DOHH2 (cell line): ENCODE measurements around the gene MVB12A.

Source experiments
- EZH2phosphoT487 ChIP-seq: fragments of 200-600 bp; sonication (generic); IDR thresholded peaks from 2 replicates; pipeline ENCODE4 v1.6.1; 2017; ENCODE audit warnings: borderline replicate concordance, mild to moderate bottlenecking, antibody characterized with exemption, low read length, moderate library complexity, mixed read lengths
- TF ChIP-seq, protein P1 (sequence below): fragments of 200-600 bp; sonication (generic); IDR thresholded peaks from one replicate; pipeline ENCODE4 v1.5.1; 2014; ENCODE audit warnings: antibody characterized with exemption, mild to moderate bottlenecking, low read depth, low read length; ENCODE audit not compliant: poor library complexity, severe bottlenecking

DNA sequence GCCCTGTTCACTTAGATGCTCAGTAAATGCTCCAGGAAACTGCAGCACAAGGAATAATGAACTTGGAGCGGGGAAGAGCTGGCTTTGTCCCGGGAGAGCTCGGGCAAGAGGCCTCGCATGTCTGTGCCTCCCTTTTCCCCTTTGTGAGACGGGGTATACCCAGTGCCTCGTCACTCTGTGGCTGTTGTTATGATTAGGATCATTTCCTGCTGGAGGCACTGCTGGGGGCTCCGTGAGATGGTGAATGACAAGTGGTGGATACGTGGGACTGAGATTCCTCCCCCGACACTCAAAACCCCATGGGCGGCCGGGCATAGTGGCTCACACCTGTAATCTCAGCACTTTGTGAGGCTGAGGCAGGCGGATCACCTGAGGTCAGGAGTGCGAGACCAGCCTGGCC lies 41.6 kb upstream of the MVB12A start:
- TF ChIP-seq, protein P1, sequence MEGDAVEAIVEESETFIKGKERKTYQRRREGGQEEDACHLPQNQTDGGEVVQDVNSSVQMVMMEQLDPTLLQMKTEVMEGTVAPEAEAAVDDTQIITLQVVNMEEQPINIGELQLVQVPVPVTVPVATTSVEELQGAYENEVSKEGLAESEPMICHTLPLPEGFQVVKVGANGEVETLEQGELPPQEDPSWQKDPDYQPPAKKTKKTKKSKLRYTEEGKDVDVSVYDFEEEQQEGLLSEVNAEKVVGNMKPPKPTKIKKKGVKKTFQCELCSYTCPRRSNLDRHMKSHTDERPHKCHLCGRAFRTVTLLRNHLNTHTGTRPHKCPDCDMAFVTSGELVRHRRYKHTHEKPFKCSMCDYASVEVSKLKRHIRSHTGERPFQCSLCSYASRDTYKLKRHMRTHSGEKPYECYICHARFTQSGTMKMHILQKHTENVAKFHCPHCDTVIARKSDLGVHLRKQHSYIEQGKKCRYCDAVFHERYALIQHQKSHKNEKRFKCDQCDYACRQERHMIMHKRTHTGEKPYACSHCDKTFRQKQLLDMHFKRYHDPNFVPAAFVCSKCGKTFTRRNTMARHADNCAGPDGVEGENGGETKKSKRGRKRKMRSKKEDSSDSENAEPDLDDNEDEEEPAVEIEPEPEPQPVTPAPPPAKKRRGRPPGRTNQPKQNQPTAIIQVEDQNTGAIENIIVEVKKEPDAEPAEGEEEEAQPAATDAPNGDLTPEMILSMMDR: no peak
- TF ChIP-seq EZH2phosphoT487: no peak
